Measurements from ENCODE around the gene ADAMTSL3.

- TF ChIP-seq, protein P1, sequence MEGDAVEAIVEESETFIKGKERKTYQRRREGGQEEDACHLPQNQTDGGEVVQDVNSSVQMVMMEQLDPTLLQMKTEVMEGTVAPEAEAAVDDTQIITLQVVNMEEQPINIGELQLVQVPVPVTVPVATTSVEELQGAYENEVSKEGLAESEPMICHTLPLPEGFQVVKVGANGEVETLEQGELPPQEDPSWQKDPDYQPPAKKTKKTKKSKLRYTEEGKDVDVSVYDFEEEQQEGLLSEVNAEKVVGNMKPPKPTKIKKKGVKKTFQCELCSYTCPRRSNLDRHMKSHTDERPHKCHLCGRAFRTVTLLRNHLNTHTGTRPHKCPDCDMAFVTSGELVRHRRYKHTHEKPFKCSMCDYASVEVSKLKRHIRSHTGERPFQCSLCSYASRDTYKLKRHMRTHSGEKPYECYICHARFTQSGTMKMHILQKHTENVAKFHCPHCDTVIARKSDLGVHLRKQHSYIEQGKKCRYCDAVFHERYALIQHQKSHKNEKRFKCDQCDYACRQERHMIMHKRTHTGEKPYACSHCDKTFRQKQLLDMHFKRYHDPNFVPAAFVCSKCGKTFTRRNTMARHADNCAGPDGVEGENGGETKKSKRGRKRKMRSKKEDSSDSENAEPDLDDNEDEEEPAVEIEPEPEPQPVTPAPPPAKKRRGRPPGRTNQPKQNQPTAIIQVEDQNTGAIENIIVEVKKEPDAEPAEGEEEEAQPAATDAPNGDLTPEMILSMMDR (IDR thresholded peaks at IDR 0.05) = peak; percentile 38 to 67 (median 54)
- TF ChIP-seq POLR2A (IDR thresholded peaks at IDR 0.05) = no peak
These were observed 369.7 kb downstream of the ADAMTSL3 start for GRCh38 chr15:84023636-84024035.

Data from heart left ventricle (tissue), 13 donors.